ENCODE measurements around the gene MDFIC2.

The MDFIC2 gene

GRCh38 chr3:70277304-70277703 is 35.1 kb downstream of the MDFIC2 start:
- no peak for TF ChIP-seq GATA3 (IDR thresholded peaks at IDR 0.05; ENCODE audit: low read depth, low read length)
- TF ChIP-seq GATA2 (IDR thresholded peaks at IDR 0.05; ENCODE audit: low read depth, low read length) = no peak

GRCh38 chr3:70276901-70277300 is 35.5 kb downstream of the MDFIC2 start:
- TF ChIP-seq GATA2 (IDR thresholded peaks at IDR 0.05; ENCODE audit: low read depth, low read length) (no peak), GATA3 (IDR thresholded peaks at IDR 0.05; ENCODE audit: low read depth, low read length) (no peak)

GRCh38 chr3:70273492-70273891 is 38.9 kb downstream of the MDFIC2 start:
- TF ChIP-seq GATA2 (IDR thresholded peaks at IDR 0.05; ENCODE audit: low read depth, low read length) = no peak
- no peak for TF ChIP-seq GATA3 (IDR thresholded peaks at IDR 0.05; ENCODE audit: low read depth, low read length)

GRCh38 chr3:70272798-70273197 is 39.6 kb downstream of the MDFIC2 start:
- TF ChIP-seq GATA3 (IDR thresholded peaks at IDR 0.05; ENCODE audit: low read depth, low read length) (no peak), GATA2 (IDR thresholded peaks at IDR 0.05; ENCODE audit: low read depth, low read length) (no peak)

GRCh38 chr3:70264122-70264780 is 48.2 kb downstream of the MDFIC2 start:
- TF ChIP-seq GATA3 (IDR thresholded peaks at IDR 0.05; ENCODE audit: low read depth, low read length) = no peak
- TF ChIP-seq GATA2 (IDR thresholded peaks at IDR 0.05; ENCODE audit: low read depth, low read length) = no peak

GRCh38 chr3:70261283-70261682 is 51.2 kb downstream of the MDFIC2 start:
- TF ChIP-seq GATA2 (IDR thresholded peaks at IDR 0.05; ENCODE audit: low read depth, low read length) (no peak), GATA3 (IDR thresholded peaks at IDR 0.05; ENCODE audit: low read depth, low read length) (no peak)

GRCh38 chr3:70256566-70256965 is 55.9 kb downstream of the MDFIC2 start:
- TF ChIP-seq GATA2 (IDR thresholded peaks at IDR 0.05; ENCODE audit: low read depth, low read length) (no peak), GATA3 (IDR thresholded peaks at IDR 0.05; ENCODE audit: low read depth, low read length) (no peak)

- TF ChIP-seq GATA2 (IDR thresholded peaks at IDR 0.05; ENCODE audit: low read depth, low read length) = no peak
- TF ChIP-seq GATA3 (IDR thresholded peaks at IDR 0.05; ENCODE audit: low read depth, low read length) = no peak
These were observed 61.9 kb downstream of the MDFIC2 start for GRCh38 chr3:70250492-70250891.

GRCh38 chr3:70249509-70250160 is 62.8 kb downstream of the MDFIC2 start:
- no peak for TF ChIP-seq GATA3 (IDR thresholded peaks at IDR 0.05; ENCODE audit: low read depth, low read length)
- TF ChIP-seq GATA2 (IDR thresholded peaks at IDR 0.05; ENCODE audit: low read depth, low read length) = no peak

- TF ChIP-seq GATA3 (IDR thresholded peaks at IDR 0.05; ENCODE audit: low read depth, low read length) = no peak
- TF ChIP-seq GATA2 (IDR thresholded peaks at IDR 0.05; ENCODE audit: low read depth, low read length) = no peak
These were observed 63.6 kb downstream of the MDFIC2 start for GRCh38 chr3:70248856-70249255.

GRCh38 chr3:70247955-70248354 is 64.5 kb downstream of the MDFIC2 start:
- TF ChIP-seq GATA2 (IDR thresholded peaks at IDR 0.05; ENCODE audit: low read depth, low read length) (no peak), GATA3 (IDR thresholded peaks at IDR 0.05; ENCODE audit: low read depth, low read length) (no peak)

- TF ChIP-seq GATA3 (IDR thresholded peaks at IDR 0.05; ENCODE audit: low read depth, low read length) = no peak
- TF ChIP-seq GATA2 (IDR thresholded peaks at IDR 0.05; ENCODE audit: low read depth, low read length) = no peak
These were observed 66.5 kb downstream of the MDFIC2 start for GRCh38 chr3:70245746-70246525.

GRCh38 chr3:70244422-70244821 is 68.0 kb downstream of the MDFIC2 start:
- TF ChIP-seq GATA3 (IDR thresholded peaks at IDR 0.05; ENCODE audit: low read depth, low read length) = no peak

GRCh38 chr3:70242297-70242882 is 70.0 kb downstream of the MDFIC2 start:
- no peak for TF ChIP-seq GATA3 (IDR thresholded peaks at IDR 0.05; ENCODE audit: low read depth, low read length)
- no peak for TF ChIP-seq GATA2 (IDR thresholded peaks at IDR 0.05; ENCODE audit: low read depth, low read length)
